ENCODE measurements around the gene FTL.
A peak's percentile ranks its signal among the peaks of the same experiment; 100 is the strongest.

The FTL gene

GRCh38 chr19:48946463-48947257 is 18.4 kb upstream of the FTL start:
- DNase-seq (ENCODE audit: low read depth): no peak

GRCh38 chr19:48947258-48947542 is 17.9 kb upstream of the FTL start:
- no peak for DNase-seq (ENCODE audit: low read depth)

DNA sequence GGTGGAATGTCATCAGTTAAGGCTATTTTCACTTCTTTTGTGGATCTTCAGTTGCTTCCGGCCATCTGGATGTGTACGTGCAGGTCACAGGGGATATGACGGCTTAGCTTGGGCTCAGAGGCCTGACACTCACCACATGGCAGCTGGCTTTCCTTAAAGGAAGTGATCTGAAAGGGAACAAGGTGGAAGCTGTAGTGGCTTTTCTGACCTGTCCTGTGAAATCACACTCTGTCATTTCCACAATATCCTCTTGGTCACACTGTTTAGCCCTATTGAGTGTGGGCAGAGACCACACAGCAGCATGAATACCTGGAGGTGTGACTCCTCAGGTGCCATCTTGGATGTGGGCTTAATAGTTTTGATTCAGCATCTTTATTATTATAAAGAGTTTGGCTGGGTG is 14.9 kb upstream of the FTL start:
- DNase-seq (ENCODE audit: low read depth): no peak

DNA sequence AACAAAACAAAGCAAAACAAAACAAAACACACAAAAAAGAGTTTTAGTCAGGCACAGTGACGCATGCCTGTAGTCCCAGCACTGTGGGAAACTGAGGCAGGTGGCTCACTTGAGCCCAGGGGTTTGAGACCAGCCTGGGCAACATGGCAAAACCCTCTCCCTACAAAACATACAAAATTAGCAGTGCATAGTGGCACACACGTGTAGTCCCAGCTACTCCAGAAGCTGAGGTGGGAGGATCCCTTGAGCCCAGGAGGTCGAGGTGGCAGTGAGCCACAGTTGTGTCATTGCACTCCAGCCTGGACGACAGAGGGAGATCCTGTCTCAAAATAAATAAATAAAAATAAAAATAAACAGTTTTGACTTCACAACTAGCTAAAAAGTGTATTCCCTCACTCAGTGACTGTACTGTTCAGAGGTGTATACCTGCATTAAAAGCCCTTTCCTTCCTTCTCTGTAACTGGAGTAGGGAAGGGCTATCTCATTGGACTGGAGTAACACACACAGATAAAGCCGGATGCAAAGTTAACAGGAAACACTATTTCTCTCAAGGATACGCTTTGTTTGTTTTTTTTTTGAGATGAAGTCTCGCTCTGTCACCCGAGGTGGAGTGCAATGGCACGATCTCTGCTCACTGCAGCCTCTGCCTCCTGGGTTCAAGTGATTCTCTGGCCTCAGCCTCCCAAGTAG is 14.1 kb upstream of the FTL start:
- no peak for DNase-seq (ENCODE audit: low read depth)

- DNase-seq (ENCODE audit: low read depth): no peak
Observed at GRCh38 chr19:48953141-48953540, 12.0 kb upstream of the FTL start.

- no peak for DNase-seq (ENCODE audit: low read depth)
Observed at GRCh38 chr19:48953990-48954594, 11.0 kb upstream of the FTL start.

DNA sequence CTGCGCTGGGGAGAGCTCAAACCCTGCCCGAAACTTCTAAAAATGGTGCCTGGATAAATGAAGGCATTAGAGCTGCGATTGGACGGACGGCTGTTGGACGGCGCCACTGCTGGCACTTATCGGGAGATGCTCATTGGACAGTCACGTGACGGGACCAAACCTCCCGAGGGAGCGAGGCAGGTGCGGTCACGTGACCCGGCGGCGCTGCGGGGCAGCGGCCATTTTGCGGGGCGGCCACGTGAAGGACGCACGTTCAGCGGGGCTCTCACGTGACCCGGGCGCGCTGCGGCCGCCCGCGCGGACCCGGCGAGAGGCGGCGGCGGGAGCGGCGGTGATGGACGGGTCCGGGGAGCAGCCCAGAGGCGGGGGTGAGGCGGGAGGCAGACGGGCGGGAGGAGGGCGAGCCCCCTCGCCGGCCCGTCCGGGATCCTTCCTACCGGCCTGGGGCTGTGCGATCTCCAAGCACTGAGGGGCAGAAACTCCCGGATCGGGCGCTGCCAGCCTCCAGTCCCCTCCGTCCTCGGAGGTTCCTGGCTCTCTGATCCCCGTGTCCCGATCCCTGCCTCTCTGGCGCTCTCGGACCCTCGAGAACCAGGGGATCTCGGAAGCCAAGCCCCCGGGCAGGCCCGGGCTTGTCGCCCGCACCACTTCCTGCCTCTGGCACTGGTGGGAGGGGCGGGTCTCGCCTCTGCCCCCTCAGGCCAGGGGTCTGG is 10.4 kb upstream of the FTL start, which contains the start of gene BAX:
TSS of gene BAX (plus strand) at position 281 of the 713 bp plus-strand sequence. CDS start at position 335, 54 bp downstream.
- peak; percentile 83 for DNase-seq (ENCODE audit: low read depth)

- no peak for DNase-seq (ENCODE audit: low read depth)
Observed at GRCh38 chr19:48955308-48955958, 9.7 kb upstream of the FTL start.

GRCh38 chr19:48958006-48958405 is 7.1 kb upstream of the FTL start:
- DNase-seq (ENCODE audit: low read depth): no peak

DNA sequence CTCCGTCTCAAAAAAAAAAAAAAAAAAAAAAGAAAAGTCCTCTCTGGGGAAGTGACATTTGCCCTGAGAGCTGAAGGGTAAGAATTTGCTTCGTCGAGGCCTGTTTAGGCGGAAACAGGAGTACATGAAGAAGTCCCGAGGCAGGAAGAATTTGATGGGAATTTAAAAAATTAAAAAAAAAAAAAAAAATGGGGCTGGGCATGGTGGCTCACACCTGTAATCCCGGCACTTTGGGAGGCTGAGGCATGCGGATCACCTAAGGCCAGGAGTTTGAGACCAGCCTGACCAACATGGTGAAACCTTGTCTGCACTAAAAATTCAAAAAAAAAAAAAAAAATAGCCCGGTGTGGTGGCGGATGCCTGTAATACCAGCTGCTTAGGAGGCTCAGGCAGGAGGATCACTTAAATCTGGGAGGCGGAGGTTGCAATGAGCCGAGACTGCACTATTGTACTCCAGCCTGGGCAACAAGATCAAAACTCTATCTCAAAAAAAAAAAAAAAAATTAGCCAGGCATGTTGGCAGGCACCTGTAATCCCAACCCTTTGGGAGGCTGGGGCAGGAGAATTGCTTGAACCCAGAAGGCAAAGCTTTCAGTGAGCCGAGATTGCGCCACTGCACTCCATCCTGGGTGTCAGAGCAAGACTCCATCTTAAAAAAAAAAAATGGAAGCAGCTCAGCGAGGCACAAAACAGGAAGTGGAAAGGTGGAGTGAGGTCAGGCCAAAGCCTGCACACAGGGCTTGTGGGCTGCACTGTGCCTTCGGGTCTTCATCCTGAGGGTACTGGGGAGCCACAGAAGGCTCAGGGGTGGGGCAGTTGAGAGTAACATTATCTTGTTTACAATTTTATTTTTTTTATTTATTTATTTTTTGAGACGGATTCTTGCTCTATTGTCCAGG is 5.5 kb upstream of the FTL start:
- no peak for DNase-seq (ENCODE audit: low read depth)

- no peak for DNase-seq (ENCODE audit: low read depth)
Observed at GRCh38 chr19:48961051-48961649, 4.0 kb upstream of the FTL start.

GRCh38 chr19:48961673-48962028 is 3.5 kb upstream of the FTL start:
- no peak for DNase-seq (ENCODE audit: low read depth)

- no peak for DNase-seq (ENCODE audit: low read depth)
Observed at GRCh38 chr19:48962029-48962848, 2.9 kb upstream of the FTL start.

- no peak for DNase-seq (ENCODE audit: low read depth)
Observed at GRCh38 chr19:48962849-48963165, 2.3 kb upstream of the FTL start.

DNA sequence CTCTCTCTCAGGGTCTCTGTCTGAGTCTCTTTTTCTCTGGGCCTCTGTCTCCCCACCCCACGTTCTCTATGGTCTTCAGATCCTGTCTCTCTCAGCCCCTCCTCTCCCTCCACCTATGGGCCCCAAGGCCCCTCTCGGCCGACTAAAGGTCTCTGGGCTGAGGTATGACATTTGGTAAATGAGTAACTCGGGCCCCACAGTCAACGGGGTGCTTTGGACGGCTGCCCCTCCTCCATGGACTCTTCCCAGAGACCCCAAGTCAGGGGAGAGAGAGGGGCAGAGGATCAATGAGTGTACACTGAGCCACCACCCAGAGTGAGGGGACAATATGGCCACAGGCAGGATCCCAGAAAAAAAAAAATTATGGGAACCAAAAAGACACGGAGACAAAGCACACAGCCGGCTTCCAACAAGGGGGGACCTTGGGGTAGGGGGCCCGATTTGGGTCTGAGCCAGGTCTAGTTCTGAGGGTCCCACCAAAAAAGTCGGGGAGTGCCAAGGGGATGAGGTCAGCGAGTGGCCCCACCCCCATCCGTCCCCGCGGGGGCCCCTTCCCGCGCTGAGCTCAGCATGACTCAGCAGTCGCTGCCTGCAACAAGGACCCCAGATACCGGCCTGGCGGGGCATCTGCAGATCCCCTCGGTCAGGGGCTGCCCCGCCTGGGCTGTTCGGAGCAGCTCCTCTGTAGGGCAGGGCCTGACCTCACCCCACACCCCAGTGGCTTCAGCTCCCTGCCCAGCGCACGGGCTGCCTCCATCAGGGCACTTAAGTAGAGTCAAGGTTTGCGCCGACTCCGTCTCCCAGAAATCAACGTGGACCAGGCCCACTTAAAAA is 1.5 kb upstream of the FTL start:
- DNase-seq (ENCODE audit: low read depth): peak; percentile 43

DNA sequence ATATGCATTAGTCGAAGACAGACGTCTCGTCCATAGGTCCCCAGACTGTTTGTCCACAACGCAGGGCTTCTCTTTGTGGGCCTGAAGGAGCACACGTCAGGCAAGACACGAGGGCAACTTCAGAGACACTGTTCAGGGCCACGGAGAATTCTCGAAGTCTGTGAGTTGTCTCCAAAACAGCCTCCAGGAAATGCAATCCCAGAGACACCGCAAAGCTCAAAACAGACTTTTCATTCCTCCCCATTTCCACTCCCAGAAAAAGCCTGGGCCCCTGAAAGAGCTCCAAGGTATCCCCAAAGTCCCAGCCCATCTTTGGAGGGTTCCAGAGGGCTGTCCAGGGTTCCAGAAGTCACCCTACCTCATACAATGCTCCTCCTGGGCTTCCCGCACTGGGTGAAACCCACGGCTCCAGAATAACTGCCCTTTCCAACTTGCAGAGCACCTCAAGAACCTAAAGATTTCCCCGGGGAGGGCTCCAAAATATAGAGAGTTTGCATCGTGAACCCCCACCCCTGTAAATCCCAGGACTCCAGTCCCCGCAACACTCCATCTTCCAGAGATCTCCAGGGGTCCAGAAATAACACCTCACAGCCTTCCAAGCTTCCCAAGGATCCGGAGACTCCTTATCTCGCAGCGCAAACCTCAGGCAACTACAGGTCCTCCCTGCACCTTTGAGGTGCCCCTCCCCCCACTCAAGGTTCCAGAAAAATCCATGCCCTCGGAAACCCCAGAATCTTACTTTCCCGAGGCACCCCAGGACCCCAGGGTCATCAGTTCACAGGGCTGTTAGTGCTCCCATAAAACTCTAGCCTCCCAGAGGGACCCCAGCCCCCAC is 687 bp upstream of the FTL start:
- no peak for DNase-seq (ENCODE audit: low read depth)

GRCh38 chr19:48965806-48966540 is 864 bp downstream of the FTL start:
- peak; percentile 67 for DNase-seq (ENCODE audit: low read depth)

All from stimulated activated CD8-positive, alpha-beta memory T cell treated with anti-CD3 and anti-CD28 coated beads, Interleukin-15, amount 100 ng/mL, for 24 hours (primary cell).